B cell (primary cell): ENCODE measurements around the gene CEMIP2. TPM values are rescaled to one million over a fixed set of nuclear protein-coding genes. Genes with fewer than 3 reads are reported as not detected.

Experiments used
- ATAC-seq: fragments of 200-7000 bp; cut with Tn5 transposase; one replicate; pipeline ENCODE4 v1.10.0; 2021; ENCODE audit warnings: low read depth, mild to moderate bottlenecking, moderate number of reproducible peaks, moderate library complexity
- CTCF ChIA-PET: fragments of 350-600 bp; sonication (Branson Sonifier 250); formaldehyde crosslinking; loops from one replicate; lab custom pipeline; 2021; ENCODE audit warnings: antibody characterized with exemption, inconsistent platforms; lab: Charles Lee
- POLR2A ChIA-PET: fragments of 350-600 bp; sonication (Branson Sonifier 250); formaldehyde crosslinking; loops from one replicate; lab custom pipeline; 2021; ENCODE audit warnings: antibody characterized with exemption; lab: Charles Lee
- DNase-seq: peaks from one replicate; pipeline ENCODE4 v3.0.0; 2013
- H2AFZ ChIP-seq: 2 replicates; pipeline ENCODE4 v1.6.1; 2012; ENCODE audit warnings: mild to moderate bottlenecking, low read depth, low read length; ENCODE audit not compliant: insufficient read depth, poor library complexity, severe bottlenecking
- H3K27ac ChIP-seq, 2 donors: 1 replicate in 1 of 2; 2 replicates in 1 of 2; pipeline ENCODE4 v1.5.1; 2012 to 2013; ENCODE audit warnings: low read length in 2 of 2, mild to moderate bottlenecking in 2 of 2, moderate library complexity in 1 of 2
- H3K27me3 ChIP-seq, 4 experiments: fragments of 200-600 bp in 1 of 4; sonication (generic) in 1 of 4; replicated peaks in 1 of 4; 1 replicate in 2 of 4; 2 replicates in 2 of 4; pipeline versions ENCODE4 v1.6.1 to v1.7.0; 2013 to 2016; ENCODE audit warnings: low read length in 3 of 4, mild to moderate bottlenecking in 2 of 4, mixed read lengths in 1 of 4, moderate library complexity in 1 of 4; ENCODE audit not compliant: insufficient read depth in 4 of 4, control insufficient read depth in 3 of 4; ENCODE audit errors: control extremely low read depth in 1 of 4
- H3K36me3 ChIP-seq, 2 experiments: replicated peaks in 1 of 2; 1 replicate in 1 of 2; 2 replicates in 1 of 2; pipeline versions ENCODE4 v1.6.1 to v1.7.1; 2013; ENCODE audit warnings: low read length in 1 of 2; ENCODE audit not compliant: insufficient read depth in 2 of 2, control insufficient read depth in 1 of 2; ENCODE audit errors: control extremely low read depth in 1 of 2, extremely low read depth in 1 of 2
- H3K4me1 ChIP-seq, 2 donors: fragments of 200-600 bp in 1 of 2; sonication (generic) in 1 of 2; 1 replicate in 1 of 2; 2 replicates in 1 of 2; pipeline versions ENCODE4 v1.5.1 to v1.6.1; 2013 to 2017; ENCODE audit warnings: low read length in 2 of 2; ENCODE audit not compliant: control insufficient read depth in 2 of 2, insufficient read depth in 2 of 2
- H3K4me2 ChIP-seq: replicated peaks from 2 replicates; pipeline ENCODE3; 2012; ENCODE audit warnings: mild to moderate bottlenecking, low read depth, low read length; ENCODE audit not compliant: poor library complexity, severe bottlenecking
- H3K4me3 ChIP-seq, 5 experiments: fragments of 200-600 bp in 1 of 5; sonication (generic) in 1 of 5; 1 replicate in 3 of 5; 2 replicates in 2 of 5; pipeline versions ENCODE4 v1.5.1 to v1.7.0; 2011 to 2016; ENCODE audit warnings: low read length in 4 of 5, mild to moderate bottlenecking in 4 of 5, low read depth in 2 of 5, control low read depth in 1 of 5, moderate library complexity in 1 of 5; ENCODE audit not compliant: insufficient read depth in 1 of 5; ENCODE audit errors: control extremely low read depth in 1 of 5, extremely low read depth in 1 of 5
- H3K79me2 ChIP-seq: fragments of 200-600 bp; sonication (generic); one replicate; pipeline ENCODE4 v1.6.0; 2016; ENCODE audit warnings: low read length; ENCODE audit not compliant: control insufficient read depth, insufficient read depth
- H3K9ac ChIP-seq: fragments of 200-600 bp; sonication (generic); 2 replicates; pipeline ENCODE4 v1.6.1; 2017; ENCODE audit warnings: mild to moderate bottlenecking, low read length, moderate library complexity
- H3K9me3 ChIP-seq, 3 donors: one replicate each; pipeline versions ENCODE4 v1.6.1 to v1.7.1; 2013; ENCODE audit warnings: low read length in 2 of 3; ENCODE audit not compliant: control insufficient read depth in 2 of 3, insufficient read depth in 1 of 3; ENCODE audit errors: control extremely low read depth in 1 of 3
- H4K20me1 ChIP-seq: 2 replicates; pipeline ENCODE4 v1.6.0; 2012; ENCODE audit warnings: mild to moderate bottlenecking, low read length; ENCODE audit not compliant: insufficient read depth, control insufficient read depth, poor library complexity, severe bottlenecking
- H3K27ac Mint-ChIP-seq: one replicate; pipeline ENCODE4 v1.8.0; 2021; ENCODE audit warnings: mixed read lengths
- H3K27me3 Mint-ChIP-seq: one replicate; pipeline ENCODE4 v1.8.0; 2021; ENCODE audit warnings: mixed read lengths
- H3K4me1 Mint-ChIP-seq: one replicate; pipeline ENCODE4 v1.8.0; 2021; ENCODE audit warnings: mixed read lengths
- H3K4me3 Mint-ChIP-seq: one replicate; pipeline ENCODE4 v1.8.0; 2021; ENCODE audit warnings: mixed read lengths
- H3K9me3 Mint-ChIP-seq: one replicate; pipeline ENCODE4 v1.8.0; 2022; ENCODE audit warnings: mixed read lengths; ENCODE audit not compliant: insufficient read depth
- EZH2 ChIP-seq: IDR thresholded peaks from 2 replicates; pipeline ENCODE4 v1.6.1; 2012; ENCODE audit warnings: borderline replicate concordance, low read depth, mild to moderate bottlenecking, moderate library complexity, low read length; ENCODE audit not compliant: insufficient read depth, poor library complexity, severe bottlenecking
- WGBS: methylation state at CpG from one replicate; pipeline ENCODE4 v1.1.5; 2013; ENCODE audit warnings: missing lambda C conversion rate; ENCODE audit not compliant: insufficient coverage; 5-methylcytosine and 5-hydroxymethylcytosine counted together
- intact Hi-C: fragments of 100-400 bp; cut with micrococcal nuclease; formaldehyde crosslinking; loops from one replicate; pipeline ENCODE4 v1.10.0; 2022
- polyA plus RNA-seq: library from polyadenylated mRNA; depleted of rRNA; stranded (reverse); fragments of >200 nt; gene quantifications from 2 replicates; pipeline ENCODE4 v1.2.3, GENCODE V29; 2012
- total RNA-seq, 2 donors: library from RNA; stranded (reverse); fragments of 120-200 nt in 1 of 2; gene quantifications; 1 replicate in 1 of 2; 2 replicates in 1 of 2; pipeline versions ENCODE4 v1.2.3 to v1.2.4, GENCODE V29; 2013 to 2022
- TF ChIP-seq, protein P1 (sequence below): fragments of 200-600 bp; IDR thresholded peaks from one replicate; pipeline ENCODE4 v1.8.0; 2022; ENCODE audit warnings: antibody characterized with exemption, mild to moderate bottlenecking

CEMIP2 gene
- total and polyA plus RNA-seq, 2 donors (not counting 1 experiment from before 2014, with no cell fraction given): 35.4 to 90.6 TPM

DNA sequence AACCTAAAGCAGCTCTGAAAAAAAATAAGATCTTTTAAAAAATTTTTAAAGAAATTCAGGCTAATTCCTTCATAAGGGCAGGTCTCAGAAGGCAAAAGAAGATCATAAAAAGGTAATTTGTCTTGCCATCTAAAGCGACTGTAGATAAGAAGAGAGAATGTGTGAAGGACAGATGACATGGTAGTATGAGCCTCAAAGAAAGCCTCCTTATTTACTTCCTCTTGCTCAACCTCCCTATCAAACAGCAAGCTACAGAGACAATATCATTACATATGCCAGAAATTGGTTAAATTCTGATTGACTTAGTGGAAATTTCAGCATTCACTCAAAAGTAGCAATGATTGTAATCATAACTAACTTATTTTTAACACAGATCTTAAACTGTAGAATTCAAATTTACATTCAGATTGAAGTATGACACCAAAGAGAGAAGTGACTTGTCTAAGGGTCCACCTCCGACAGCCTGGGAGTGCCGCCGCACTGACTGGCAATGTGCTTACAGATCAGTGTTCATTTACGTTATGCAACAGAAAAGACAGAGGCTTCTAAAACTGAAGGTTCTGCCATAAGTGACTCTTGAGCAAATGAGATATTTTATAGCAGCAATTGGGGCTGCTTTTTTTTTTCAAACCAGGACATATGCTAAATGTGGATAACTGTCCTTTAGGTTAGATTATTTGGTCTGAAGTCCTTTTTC is 132.0 kb downstream of the CEMIP2 start:
- Histone ChIP-seq H3K36me3 (no peaks in the 10 kb centered on the region), H3K27me3 (no peaks in the 10 kb centered on the region), H3K9ac (no peak overlapping the region), H3K79me2 (no peaks in the 10 kb centered on the region), H3K4me3 (no peak overlapping the region), H3K4me1 (peaks cover 22 to 23% of the 10 kb centered on the region in 2 donors), H2AFZ (no peak overlapping the region), H3K4me2 (no peak overlapping the region), H4K20me1 (no peaks in the 10 kb centered on the region), H3K27ac (no peak overlapping the region), H3K9me3 (no peaks in the 10 kb centered on the region)
- ChIA-PET CTCF (interaction anchor here (1.0 kb wide), 1 partner anchor 388 kb away, joined by 3 read pairs; no protein-coding TSS in a partner anchor), POLR2A (no interaction called here)
- intact Hi-C loops: no loop called here
- H3K9me3 Mint-ChIP-seq: no peaks in the 10 kb centered on the region
- no peak overlapping the region for H3K27ac Mint-ChIP-seq
- WGBS: 100% methylated on average over 4 of the region's 5 CpGs
- no peaks in the 10 kb centered on the region for H3K27me3 Mint-ChIP-seq
- TF ChIP-seq EZH2: no peak
- H3K4me3 Mint-ChIP-seq: no peak overlapping the region
- H3K4me1 Mint-ChIP-seq: peaks cover 28% of the 10 kb centered on the region
- no peak for DNase-seq
- no peak for ATAC-seq

DNA sequence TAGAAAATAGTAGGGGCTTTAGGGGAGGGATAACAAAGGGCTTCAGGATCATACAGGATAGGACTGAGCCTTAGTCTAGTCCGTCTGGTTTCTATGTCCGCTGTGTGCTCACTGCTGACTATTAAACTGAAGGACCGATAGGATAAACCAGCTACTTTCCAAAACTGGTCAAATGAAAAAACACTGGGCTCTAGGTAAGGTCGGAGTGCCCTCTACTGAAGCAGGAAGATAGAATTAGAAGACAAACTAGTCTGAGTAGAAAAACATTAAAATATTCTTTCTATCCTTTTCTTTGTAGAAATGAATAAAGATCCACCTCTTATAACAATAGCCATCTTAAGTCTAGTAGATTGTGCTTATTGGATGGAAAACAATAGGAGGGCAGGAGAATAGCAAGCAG is 133.6 kb downstream of the CEMIP2 start:
- H3K4me3 ChIP-seq: no peak overlapping the region
- no peaks in the 10 kb centered on the region for H4K20me1 ChIP-seq
- no peak overlapping the region for H3K4me2 ChIP-seq
- TF ChIP-seq EZH2: no peak
- TF ChIP-seq, protein P1, sequence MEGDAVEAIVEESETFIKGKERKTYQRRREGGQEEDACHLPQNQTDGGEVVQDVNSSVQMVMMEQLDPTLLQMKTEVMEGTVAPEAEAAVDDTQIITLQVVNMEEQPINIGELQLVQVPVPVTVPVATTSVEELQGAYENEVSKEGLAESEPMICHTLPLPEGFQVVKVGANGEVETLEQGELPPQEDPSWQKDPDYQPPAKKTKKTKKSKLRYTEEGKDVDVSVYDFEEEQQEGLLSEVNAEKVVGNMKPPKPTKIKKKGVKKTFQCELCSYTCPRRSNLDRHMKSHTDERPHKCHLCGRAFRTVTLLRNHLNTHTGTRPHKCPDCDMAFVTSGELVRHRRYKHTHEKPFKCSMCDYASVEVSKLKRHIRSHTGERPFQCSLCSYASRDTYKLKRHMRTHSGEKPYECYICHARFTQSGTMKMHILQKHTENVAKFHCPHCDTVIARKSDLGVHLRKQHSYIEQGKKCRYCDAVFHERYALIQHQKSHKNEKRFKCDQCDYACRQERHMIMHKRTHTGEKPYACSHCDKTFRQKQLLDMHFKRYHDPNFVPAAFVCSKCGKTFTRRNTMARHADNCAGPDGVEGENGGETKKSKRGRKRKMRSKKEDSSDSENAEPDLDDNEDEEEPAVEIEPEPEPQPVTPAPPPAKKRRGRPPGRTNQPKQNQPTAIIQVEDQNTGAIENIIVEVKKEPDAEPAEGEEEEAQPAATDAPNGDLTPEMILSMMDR: no peak
- Mint-ChIP-seq H3K4me3 (no peak overlapping the region), H3K4me1 (peaks cover 28% of the 10 kb centered on the region), H3K9me3 (no peaks in the 10 kb centered on the region), H3K27ac (no peak overlapping the region), H3K27me3 (no peaks in the 10 kb centered on the region)
- WGBS: 100% methylated on average over 2 of the region's 4 CpGs
- ATAC-seq (no peak), DNase-seq (no peak)
- H3K36me3 ChIP-seq: no peaks in the 10 kb centered on the region
- no peaks in the 10 kb centered on the region for H3K79me2 ChIP-seq
- CTCF ChIA-PET: no interaction called here
- no peak overlapping the region for H3K9ac ChIP-seq
- POLR2A ChIA-PET: no interaction called here
- H2AFZ ChIP-seq: no peak overlapping the region
- intact Hi-C loops: no loop called here
- H3K4me1 ChIP-seq: peaks cover 22 to 23% of the 10 kb centered on the region in 2 donors
- H3K9me3 ChIP-seq: no peaks in the 10 kb centered on the region
- no peaks in the 10 kb centered on the region for H3K27me3 ChIP-seq
- no peak overlapping the region for H3K27ac ChIP-seq

Other genes with a start within 250 kb of the CEMIP2 start
- 24.3 and 24.4 TPM in 2 replicates for gene ABHD17B, start 142.7 kb upstream of the CEMIP2 start, total RNA-seq
- 11.3 and 19.1 TPM in 2 replicates for gene ABHD17B, start 142.7 kb upstream of the CEMIP2 start, polyA plus RNA-seq
- gene C9orf85, start 143.1 kb upstream of the CEMIP2 start, total RNA-seq: 9.4 and 9.6 TPM in 2 replicates
- 4.3 and 7.7 TPM in 2 replicates for gene C9orf85, start 143.1 kb upstream of the CEMIP2 start, polyA plus RNA-seq